Ramos (cell line): ENCODE measurements around the gene RAP1GDS1.
"Not testable (repeated sequence)": the region's sequence is repeated elsewhere in the genome, so short reads cannot be mapped to it uniquely, and the experiment has no call there.

ENCODE experiments used
- in situ Hi-C: fragments of 300-500 bp; cut with MboI; formaldehyde crosslinking; loops from one replicate; pipeline ENCODE4 v1.14.3; 2022; ENCODE audit warnings: low sequenced_read_pairs; ENCODE audit not compliant: unreplicated experiment

The RAP1GDS1 gene

GRCh38 chr4:98420151-98420550 lies 159.0 kb downstream of the RAP1GDS1 start:
- in situ Hi-C loops: not testable (repeated sequence)

- in situ Hi-C loops: no loop called here
Measured at GRCh38 chr4:98421111-98421510, 159.9 kb downstream of the RAP1GDS1 start.

GRCh38 chr4:98423009-98423408 lies 161.8 kb downstream of the RAP1GDS1 start:
- in situ Hi-C loops: no loop called here

GRCh38 chr4:98430708-98431403 lies 169.7 kb downstream of the RAP1GDS1 start:
- in situ Hi-C loops: no loop called here

- in situ Hi-C loops: no loop called here
Measured at GRCh38 chr4:98433691-98434090, 172.5 kb downstream of the RAP1GDS1 start.

- in situ Hi-C loops: no loop called here
Measured at GRCh38 chr4:98434816-98435215, 173.6 kb downstream of the RAP1GDS1 start.

- in situ Hi-C loops: no loop called here
Measured at GRCh38 chr4:98444371-98444770, 183.2 kb downstream of the RAP1GDS1 start.

GRCh38 chr4:98446499-98447375 lies 185.6 kb downstream of the RAP1GDS1 start:
- in situ Hi-C loops: no loop called here

- in situ Hi-C loops: no loop called here
Measured at GRCh38 chr4:98447648-98448047, 186.5 kb downstream of the RAP1GDS1 start.

- in situ Hi-C loops: no loop called here
Measured at GRCh38 chr4:98448908-98449307, 187.7 kb downstream of the RAP1GDS1 start.

GRCh38 chr4:98452091-98452490 lies 190.9 kb downstream of the RAP1GDS1 start:
- in situ Hi-C loops: no loop called here

GRCh38 chr4:98457422-98457821 lies 196.2 kb downstream of the RAP1GDS1 start:
- in situ Hi-C loops: not testable (repeated sequence)

GRCh38 chr4:98461121-98461865 lies 200.1 kb downstream of the RAP1GDS1 start:
- in situ Hi-C loops: not testable (repeated sequence)

GRCh38 chr4:98462487-98462886 lies 201.3 kb downstream of the RAP1GDS1 start:
- in situ Hi-C loops: no loop called here

- in situ Hi-C loops: no loop called here
Measured at GRCh38 chr4:98466868-98467599, 205.8 kb downstream of the RAP1GDS1 start.

- in situ Hi-C loops: no loop called here
Measured at GRCh38 chr4:98467627-98468072, 206.5 kb downstream of the RAP1GDS1 start.

GRCh38 chr4:98468709-98469108 lies 207.5 kb downstream of the RAP1GDS1 start:
- in situ Hi-C loops: no loop called here

GRCh38 chr4:98469771-98470170 lies 208.6 kb downstream of the RAP1GDS1 start:
- in situ Hi-C loops: no loop called here

GRCh38 chr4:98470366-98470765 lies 209.2 kb downstream of the RAP1GDS1 start:
- in situ Hi-C loops: no loop called here

GRCh38 chr4:98470831-98471230 lies 209.6 kb downstream of the RAP1GDS1 start:
- in situ Hi-C loops: no loop called here
